MG63 (cell line): ENCODE data around the gene AFF3. TPM values are rescaled to one million over a fixed set of nuclear protein-coding genes. Genes with fewer than 3 reads are reported as not detected.

Experiments used
- DNase-seq: peaks from one replicate; pipeline ENCODE4 v3.0.0-alpha.2; 2020
- H3K27me3 ChIP-seq: fragments of 250-450 bp; sonication (Bioruptor Pico); 2 replicates; pipeline ENCODE4 v1.5.1; 2020; ENCODE audit warnings: mild to moderate bottlenecking, moderate library complexity
- H3K36me3 ChIP-seq: fragments of 250-450 bp; sonication (Bioruptor Pico); 2 replicates; pipeline ENCODE4 v1.5.1; 2020; ENCODE audit warnings: mild to moderate bottlenecking, moderate library complexity
- H3K4me3 ChIP-seq: fragments of 250-450 bp; sonication (Bioruptor Pico); 2 replicates; pipeline ENCODE4 v1.5.1; 2020; ENCODE audit warnings: mild to moderate bottlenecking, moderate library complexity
- H3K9me3 ChIP-seq: fragments of 250-450 bp; sonication (Bioruptor Pico); 2 replicates; pipeline ENCODE4 v1.5.1; 2020; ENCODE audit warnings: mild to moderate bottlenecking, moderate library complexity
- total RNA-seq: library from RNA; depleted of rRNA; stranded (reverse); fragments of >200 nt; shearing (Covaris generic); gene quantifications from 2 replicates; pipeline ENCODE4 v1.2.3, GENCODE V29; 2014; ENCODE audit warnings: low replicate concordance; rRNA removed

The AFF3 gene, protein sequence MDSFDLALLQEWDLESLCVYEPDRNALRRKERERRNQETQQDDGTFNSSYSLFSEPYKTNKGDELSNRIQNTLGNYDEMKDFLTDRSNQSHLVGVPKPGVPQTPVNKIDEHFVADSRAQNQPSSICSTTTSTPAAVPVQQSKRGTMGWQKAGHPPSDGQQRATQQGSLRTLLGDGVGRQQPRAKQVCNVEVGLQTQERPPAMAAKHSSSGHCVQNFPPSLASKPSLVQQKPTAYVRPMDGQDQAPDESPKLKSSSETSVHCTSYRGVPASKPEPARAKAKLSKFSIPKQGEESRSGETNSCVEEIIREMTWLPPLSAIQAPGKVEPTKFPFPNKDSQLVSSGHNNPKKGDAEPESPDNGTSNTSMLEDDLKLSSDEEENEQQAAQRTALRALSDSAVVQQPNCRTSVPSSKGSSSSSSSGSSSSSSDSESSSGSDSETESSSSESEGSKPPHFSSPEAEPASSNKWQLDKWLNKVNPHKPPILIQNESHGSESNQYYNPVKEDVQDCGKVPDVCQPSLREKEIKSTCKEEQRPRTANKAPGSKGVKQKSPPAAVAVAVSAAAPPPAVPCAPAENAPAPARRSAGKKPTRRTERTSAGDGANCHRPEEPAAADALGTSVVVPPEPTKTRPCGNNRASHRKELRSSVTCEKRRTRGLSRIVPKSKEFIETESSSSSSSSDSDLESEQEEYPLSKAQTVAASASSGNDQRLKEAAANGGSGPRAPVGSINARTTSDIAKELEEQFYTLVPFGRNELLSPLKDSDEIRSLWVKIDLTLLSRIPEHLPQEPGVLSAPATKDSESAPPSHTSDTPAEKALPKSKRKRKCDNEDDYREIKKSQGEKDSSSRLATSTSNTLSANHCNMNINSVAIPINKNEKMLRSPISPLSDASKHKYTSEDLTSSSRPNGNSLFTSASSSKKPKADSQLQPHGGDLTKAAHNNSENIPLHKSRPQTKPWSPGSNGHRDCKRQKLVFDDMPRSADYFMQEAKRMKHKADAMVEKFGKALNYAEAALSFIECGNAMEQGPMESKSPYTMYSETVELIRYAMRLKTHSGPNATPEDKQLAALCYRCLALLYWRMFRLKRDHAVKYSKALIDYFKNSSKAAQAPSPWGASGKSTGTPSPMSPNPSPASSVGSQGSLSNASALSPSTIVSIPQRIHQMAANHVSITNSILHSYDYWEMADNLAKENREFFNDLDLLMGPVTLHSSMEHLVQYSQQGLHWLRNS (N-terminal part only)
- 1.9 and 6.1 TPM in 2 replicates for total RNA-seq

GRCh38 chr2:100142393-100142792, at the start of gene AFF3:
TSS of gene AFF3 (minus strand) at chr2:100142590. CDS start at chr2:100104454, 38,136 bp downstream.
- no peaks in the 10 kb centered on the region for H3K36me3 ChIP-seq
- H3K9me3 ChIP-seq: no peaks in the 10 kb centered on the region
- DNase-seq: no peak
- H3K4me3 ChIP-seq: no peak within 1 kb of the TSS
- H3K27me3 ChIP-seq: no peaks in the 10 kb centered on the region

DNA sequence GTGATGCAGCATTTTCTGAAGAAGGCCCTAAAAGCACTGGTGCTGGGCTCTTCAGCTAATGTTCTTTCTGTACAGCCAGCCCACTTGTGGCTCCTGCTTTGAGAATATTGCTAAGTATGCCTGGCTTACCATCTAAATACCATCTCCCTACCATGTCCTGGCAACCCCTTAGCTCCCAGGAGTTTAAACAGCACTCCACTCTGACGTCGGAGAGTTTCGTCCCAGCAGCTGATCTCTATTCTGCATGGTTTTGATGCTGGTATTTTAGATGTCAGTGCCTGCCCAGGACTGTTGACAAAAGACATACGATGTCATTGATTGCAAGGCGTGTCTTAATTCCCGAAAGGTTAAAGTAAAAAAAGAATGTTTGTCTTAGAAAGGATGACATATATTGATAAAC, 47.0 kb upstream of the AFF3 start:
- H3K36me3 ChIP-seq: no peaks in the 10 kb centered on the region
- no peaks in the 10 kb centered on the region for H3K9me3 ChIP-seq
- DNase-seq: no peak
- H3K27me3 ChIP-seq: no peaks in the 10 kb centered on the region
- no peak overlapping the region for H3K4me3 ChIP-seq

GRCh38 chr2:100188326-100188725, 45.9 kb upstream of the AFF3 start:
- Histone ChIP-seq H3K9me3 (no peaks in the 10 kb centered on the region), H3K4me3 (no peak overlapping the region), H3K27me3 (no peaks in the 10 kb centered on the region), H3K36me3 (no peaks in the 10 kb centered on the region)
- DNase-seq: no peak

DNA sequence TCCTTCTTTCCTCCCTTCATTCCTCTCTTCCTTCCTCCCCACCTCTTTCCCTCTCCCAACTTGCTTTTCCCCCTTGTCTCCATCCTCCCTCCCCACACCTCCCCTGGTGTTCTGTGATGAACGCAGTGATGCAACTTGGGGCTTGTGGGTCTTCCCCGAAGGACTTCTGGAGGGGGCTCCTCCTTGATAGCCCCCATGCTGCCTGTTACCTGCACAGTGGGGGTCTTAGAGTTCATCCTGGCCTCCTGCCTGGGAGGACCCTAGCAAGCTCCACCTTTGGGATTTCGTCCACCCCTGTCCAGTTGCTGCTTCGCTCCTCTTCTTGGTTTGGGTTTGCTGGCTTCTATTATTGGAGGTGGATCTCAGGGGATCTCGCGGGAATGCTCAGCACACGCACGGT, 43.7 kb upstream of the AFF3 start:
- DNase-seq: no peak
- Histone ChIP-seq H3K27me3 (no peaks in the 10 kb centered on the region), H3K4me3 (no peak overlapping the region), H3K9me3 (no peaks in the 10 kb centered on the region), H3K36me3 (no peaks in the 10 kb centered on the region)

- no peaks in the 10 kb centered on the region for H3K9me3 ChIP-seq
- DNase-seq: no peak
- H3K27me3 ChIP-seq: no peaks in the 10 kb centered on the region
- no peaks in the 10 kb centered on the region for H3K36me3 ChIP-seq
- H3K4me3 ChIP-seq: no peak overlapping the region
Observed at GRCh38 chr2:100185516-100185915, 43.1 kb upstream of the AFF3 start.

DNA sequence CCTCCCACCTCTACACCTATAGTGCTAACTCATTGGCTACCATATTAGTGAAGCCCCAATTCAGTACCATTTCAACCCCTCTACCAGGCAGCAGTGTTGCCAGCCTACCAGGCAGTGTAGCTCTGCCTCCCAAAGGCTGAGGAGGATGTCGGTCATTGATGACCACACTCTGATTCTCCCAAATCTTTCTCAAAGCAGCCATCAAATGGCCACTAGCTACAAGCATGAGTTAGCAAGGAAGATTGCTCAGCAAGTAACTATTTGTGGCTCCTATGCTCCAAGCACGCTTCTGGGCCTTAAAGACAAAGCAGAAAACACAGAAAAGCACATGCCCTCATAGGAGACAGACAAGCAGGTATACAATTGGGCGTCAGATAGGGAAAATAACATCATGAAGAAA, 42.7 kb upstream of the AFF3 start:
- no peak for DNase-seq
- Histone ChIP-seq H3K9me3 (no peaks in the 10 kb centered on the region), H3K4me3 (no peak overlapping the region), H3K36me3 (no peaks in the 10 kb centered on the region), H3K27me3 (no peaks in the 10 kb centered on the region)

- Histone ChIP-seq H3K36me3 (no peaks in the 10 kb centered on the region), H3K9me3 (no peaks in the 10 kb centered on the region), H3K27me3 (no peaks in the 10 kb centered on the region), H3K4me3 (no peak overlapping the region)
- no peak for DNase-seq
Observed at GRCh38 chr2:100184055-100184737, 41.8 kb upstream of the AFF3 start.

DNA sequence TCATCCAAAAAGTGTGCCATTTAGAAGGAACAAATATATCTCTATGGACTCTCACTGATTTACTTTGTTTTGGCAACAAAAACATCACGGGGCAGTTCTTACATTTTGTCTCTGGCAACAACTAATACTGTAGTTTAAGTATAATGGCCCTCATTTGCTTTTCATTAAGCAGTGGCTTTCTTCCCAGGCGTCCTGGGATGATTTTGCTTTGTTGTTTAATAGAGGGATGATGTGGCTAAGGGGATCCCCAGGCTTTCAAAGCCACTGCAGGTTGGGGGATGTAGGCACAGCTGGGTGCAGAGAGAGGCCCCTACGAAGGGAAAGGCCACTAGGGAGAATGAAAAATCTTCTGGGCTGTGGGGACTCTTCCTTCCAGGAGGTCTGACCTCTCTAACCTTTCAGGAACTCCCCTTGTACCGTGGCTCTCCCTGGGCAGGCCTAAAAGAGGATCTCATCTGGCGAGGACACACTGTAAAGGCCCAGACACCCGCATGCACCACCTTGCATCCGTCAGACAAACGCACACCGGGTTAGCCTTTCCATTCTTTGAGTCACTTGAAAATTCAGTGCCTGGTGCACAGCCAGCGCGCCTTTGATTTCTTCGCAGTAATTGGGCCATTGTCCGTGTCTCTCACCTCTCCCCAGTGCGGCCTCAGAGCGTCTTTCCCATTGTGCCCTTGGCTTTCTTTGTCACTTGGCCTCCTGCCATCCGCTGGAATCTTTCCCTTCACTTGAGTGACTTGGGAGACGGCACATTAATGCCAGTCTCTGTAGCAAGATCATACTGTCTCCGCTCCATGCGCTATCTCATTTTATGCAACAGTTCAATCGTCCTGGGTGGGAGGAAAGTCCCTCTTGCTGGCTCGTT, 40.3 kb upstream of the AFF3 start:
- DNase-seq: no peak

DNA sequence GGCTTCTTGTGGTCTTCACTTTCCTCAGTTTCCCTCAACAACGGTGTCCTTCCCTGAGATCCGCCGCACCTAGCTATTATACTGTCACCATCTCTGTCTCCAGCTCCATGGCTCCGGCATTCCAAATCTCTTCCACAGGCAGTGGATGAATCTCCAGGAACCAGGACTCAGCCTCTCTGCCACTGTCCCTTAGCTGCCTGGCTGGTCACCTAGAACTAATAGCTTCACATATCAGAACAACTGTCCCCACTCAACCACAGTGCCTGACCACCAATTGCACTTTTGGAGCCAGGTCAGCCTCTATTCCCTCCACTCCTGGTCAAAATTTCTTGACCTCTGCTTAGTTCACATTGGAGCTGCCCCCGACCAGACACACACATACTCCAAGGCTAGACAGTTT, 38.1 kb upstream of the AFF3 start:
- DNase-seq: no peak
- H3K9me3 ChIP-seq: no peaks in the 10 kb centered on the region

More for the DNA sequence above, 40.3 kb upstream of the AFF3 start:
- H3K9me3 ChIP-seq: no peaks in the 10 kb centered on the region
- H3K4me3 ChIP-seq: no peak overlapping the region
- no peaks in the 10 kb centered on the region for H3K36me3 ChIP-seq
- H3K27me3 ChIP-seq: no peaks in the 10 kb centered on the region

GRCh38 chr2:100179806-100180205, 37.4 kb upstream of the AFF3 start:
- no peaks in the 10 kb centered on the region for H3K9me3 ChIP-seq
- H3K4me3 ChIP-seq: no peak overlapping the region
- no peaks in the 10 kb centered on the region for H3K27me3 ChIP-seq
- DNase-seq: no peak
- no peaks in the 10 kb centered on the region for H3K36me3 ChIP-seq

More for the DNA sequence above, 38.1 kb upstream of the AFF3 start:
- H3K4me3 ChIP-seq: no peak overlapping the region
- no peaks in the 10 kb centered on the region for H3K27me3 ChIP-seq
- H3K36me3 ChIP-seq: no peaks in the 10 kb centered on the region

DNA sequence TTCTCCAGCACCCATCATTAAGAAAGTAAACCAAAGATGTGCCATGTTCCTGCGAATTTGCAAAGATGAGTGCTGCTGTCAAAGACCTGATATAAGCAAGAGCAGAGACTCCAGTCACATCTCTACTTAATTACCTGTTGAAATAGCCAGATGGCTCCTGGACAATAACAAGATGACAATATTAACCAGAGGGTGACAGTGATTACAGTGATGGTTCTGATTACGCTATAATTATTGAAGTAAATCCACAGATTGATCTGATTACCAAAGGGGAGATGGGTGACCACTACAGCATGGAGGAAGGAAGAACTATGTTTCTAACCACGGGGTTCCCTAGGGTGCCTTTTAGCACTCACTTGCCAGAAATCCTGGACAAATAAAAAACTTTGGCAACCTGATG, 36.5 kb upstream of the AFF3 start:
- Histone ChIP-seq H3K4me3 (no peak overlapping the region), H3K9me3 (no peaks in the 10 kb centered on the region), H3K27me3 (no peaks in the 10 kb centered on the region), H3K36me3 (no peaks in the 10 kb centered on the region)
- DNase-seq: no peak

- no peaks in the 10 kb centered on the region for H3K9me3 ChIP-seq
- H3K27me3 ChIP-seq: no peaks in the 10 kb centered on the region
- no peak overlapping the region for H3K4me3 ChIP-seq
- no peak for DNase-seq
- H3K36me3 ChIP-seq: no peaks in the 10 kb centered on the region
Observed at GRCh38 chr2:100178085-100178788, 35.8 kb upstream of the AFF3 start.

DNA sequence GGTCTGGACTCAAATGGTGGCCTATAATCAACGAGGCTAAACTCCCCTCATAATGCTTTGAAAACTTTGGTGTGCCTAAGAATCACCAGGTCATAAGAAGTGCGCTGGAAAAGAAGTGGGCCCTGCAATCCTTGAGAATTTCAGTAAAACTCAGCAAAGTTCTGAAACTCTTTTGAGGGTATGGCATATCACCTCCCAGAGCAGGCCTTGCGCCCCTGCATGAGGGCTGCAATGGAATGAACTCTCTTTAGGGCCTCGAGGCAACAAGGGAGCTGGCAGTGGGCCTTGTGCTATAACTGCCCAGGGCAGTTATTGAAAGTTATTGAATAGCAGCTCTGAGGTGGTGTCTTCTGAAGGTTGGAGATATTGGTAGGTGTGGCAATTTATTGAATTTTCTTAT, 34.5 kb upstream of the AFF3 start:
- DNase-seq: no peak

GRCh38 chr2:100174026-100174431, 31.6 kb upstream of the AFF3 start:
- no peak for DNase-seq
- Histone ChIP-seq H3K27me3 (no peaks in the 10 kb centered on the region), H3K4me3 (no peak overlapping the region), H3K36me3 (no peaks in the 10 kb centered on the region), H3K9me3 (no peaks in the 10 kb centered on the region)

More for the DNA sequence above, 34.5 kb upstream of the AFF3 start:
- Histone ChIP-seq H3K4me3 (no peak overlapping the region), H3K27me3 (no peaks in the 10 kb centered on the region), H3K9me3 (no peaks in the 10 kb centered on the region), H3K36me3 (no peaks in the 10 kb centered on the region)

DNA sequence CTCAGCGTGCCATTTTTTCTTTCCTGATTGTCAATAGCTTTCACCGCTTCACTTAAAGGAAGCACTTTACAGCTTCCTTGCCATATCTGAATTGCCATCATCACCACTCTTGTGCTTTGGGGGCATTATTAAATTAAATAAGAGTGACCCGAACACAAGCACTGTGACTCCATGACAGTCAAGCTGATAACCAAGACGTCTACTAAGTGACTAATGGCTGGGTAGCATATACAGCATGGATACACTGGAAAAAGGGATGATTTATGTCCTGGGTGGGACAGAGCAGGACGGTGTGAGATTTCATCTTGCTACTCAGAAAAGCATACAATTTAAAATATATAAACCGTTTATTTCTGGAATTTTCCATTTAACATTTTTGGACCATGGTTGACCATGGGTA, 24.3 kb upstream of the AFF3 start:
- Histone ChIP-seq H3K27me3 (no peaks in the 10 kb centered on the region), H3K9me3 (peaks cover 11% of the 10 kb centered on the region; the same call in 1 of the 2 replicates), H3K36me3 (no peaks in the 10 kb centered on the region), H3K4me3 (no peak overlapping the region)
- DNase-seq: no peak
